GM18870 (cell line): ENCODE data around the gene EOLA1.
"Not testable (repeated sequence)": the region's sequence is repeated elsewhere in the genome, so short reads cannot be mapped to it uniquely, and the experiment has no call there.

ENCODE experiments used
- ATAC-seq: cut with Tn5 transposase; IDR thresholded peaks from one replicate; pipeline ENCODE4 v1.9.1; 2021; ENCODE audit warnings: moderate library complexity; ENCODE audit not compliant: unreplicated experiment

EOLA1 gene

GRCh38 chrX:149595214-149595613 lies 54.4 kb downstream of the EOLA1 start, which contains the start of gene HSFX2:
Gene HSFX2, minus strand, starts transcription at chrX:149595314. Its CDS starts 614 bp downstream, at chrX:149594700.
- ATAC-seq = not testable (repeated sequence)

GRCh38 chrX:149595943-149596342 lies 55.1 kb downstream of the EOLA1 start:
- not testable (repeated sequence) for ATAC-seq
